HG03095 (cell line): Measurements from ENCODE around the gene ABCA13.
"Not testable (repeated sequence)": the region's sequence is repeated elsewhere in the genome, so short reads cannot be mapped to it uniquely, and the experiment has no call there.

Experiments
- ATAC-seq: cut with Tn5 transposase; IDR thresholded peaks from one replicate; pipeline ENCODE4 v1.9.1; 2021; ENCODE audit warnings: moderate library complexity; ENCODE audit not compliant: unreplicated experiment

ABCA13 gene, protein sequence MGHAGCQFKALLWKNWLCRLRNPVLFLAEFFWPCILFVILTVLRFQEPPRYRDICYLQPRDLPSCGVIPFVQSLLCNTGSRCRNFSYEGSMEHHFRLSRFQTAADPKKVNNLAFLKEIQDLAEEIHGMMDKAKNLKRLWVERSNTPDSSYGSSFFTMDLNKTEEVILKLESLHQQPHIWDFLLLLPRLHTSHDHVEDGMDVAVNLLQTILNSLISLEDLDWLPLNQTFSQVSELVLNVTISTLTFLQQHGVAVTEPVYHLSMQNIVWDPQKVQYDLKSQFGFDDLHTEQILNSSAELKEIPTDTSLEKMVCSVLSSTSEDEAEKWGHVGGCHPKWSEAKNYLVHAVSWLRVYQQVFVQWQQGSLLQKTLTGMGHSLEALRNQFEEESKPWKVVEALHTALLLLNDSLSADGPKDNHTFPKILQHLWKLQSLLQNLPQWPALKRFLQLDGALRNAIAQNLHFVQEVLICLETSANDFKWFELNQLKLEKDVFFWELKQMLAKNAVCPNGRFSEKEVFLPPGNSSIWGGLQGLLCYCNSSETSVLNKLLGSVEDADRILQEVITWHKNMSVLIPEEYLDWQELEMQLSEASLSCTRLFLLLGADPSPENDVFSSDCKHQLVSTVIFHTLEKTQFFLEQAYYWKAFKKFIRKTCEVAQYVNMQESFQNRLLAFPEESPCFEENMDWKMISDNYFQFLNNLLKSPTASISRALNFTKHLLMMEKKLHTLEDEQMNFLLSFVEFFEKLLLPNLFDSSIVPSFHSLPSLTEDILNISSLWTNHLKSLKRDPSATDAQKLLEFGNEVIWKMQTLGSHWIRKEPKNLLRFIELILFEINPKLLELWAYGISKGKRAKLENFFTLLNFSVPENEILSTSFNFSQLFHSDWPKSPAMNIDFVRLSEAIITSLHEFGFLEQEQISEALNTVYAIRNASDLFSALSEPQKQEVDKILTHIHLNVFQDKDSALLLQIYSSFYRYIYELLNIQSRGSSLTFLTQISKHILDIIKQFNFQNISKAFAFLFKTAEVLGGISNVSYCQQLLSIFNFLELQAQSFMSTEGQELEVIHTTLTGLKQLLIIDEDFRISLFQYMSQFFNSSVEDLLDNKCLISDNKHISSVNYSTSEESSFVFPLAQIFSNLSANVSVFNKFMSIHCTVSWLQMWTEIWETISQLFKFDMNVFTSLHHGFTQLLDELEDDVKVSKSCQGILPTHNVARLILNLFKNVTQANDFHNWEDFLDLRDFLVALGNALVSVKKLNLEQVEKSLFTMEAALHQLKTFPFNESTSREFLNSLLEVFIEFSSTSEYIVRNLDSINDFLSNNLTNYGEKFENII (N-terminal part only)

DNA sequence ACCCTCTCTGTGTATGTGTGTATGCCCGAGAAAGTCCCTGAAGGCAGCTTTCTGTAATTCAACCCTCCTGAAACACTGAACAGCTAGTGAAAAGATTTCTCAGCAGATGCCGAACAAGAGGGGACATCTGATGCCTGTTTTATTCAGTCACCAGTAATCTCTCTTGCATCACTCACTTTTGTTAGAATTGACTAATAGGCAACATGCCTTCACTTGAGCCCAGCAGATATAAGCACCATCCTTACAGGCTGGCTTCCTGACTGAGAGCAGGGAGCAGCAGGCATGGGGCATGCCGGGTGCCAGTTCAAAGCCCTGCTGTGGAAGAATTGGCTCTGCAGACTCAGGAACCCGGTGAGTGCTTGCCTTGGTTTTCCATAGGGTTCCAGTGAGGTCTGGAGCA is at the start of gene ABCA13:
Gene ABCA13 (plus strand): TSS at position 257 of the 400 bp plus-strand sequence. CDS start 26 bp downstream, at position 283.
- no peak for ATAC-seq

GRCh38 chr7:48126037-48126436 is 45.2 kb upstream of the ABCA13 start:
- no peak for ATAC-seq

DNA sequence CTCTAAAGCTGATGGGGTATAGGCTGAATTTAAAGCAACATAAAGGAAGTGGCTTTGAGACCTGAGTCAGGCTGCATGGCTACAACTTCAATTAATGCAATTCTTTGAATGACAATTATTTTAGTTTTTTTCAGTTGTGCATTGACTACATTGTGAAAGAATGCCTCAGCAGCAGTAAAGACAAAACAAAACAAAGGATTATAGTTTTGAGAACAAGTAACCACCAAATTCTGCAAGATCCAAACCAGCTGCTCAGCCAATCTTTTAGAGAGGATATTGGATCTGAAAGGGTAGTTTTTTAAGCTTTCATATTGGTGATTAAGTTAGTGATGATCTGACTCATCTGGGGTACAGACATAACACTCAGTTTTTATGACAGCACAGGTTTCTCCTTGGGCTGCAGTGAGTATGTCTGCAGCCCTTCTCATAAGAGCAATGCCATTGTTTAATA is 40.6 kb upstream of the ABCA13 start:
- peak; percentile 85 for ATAC-seq

GRCh38 chr7:48132792-48133191 is 38.5 kb upstream of the ABCA13 start:
- ATAC-seq, result no peak

DNA sequence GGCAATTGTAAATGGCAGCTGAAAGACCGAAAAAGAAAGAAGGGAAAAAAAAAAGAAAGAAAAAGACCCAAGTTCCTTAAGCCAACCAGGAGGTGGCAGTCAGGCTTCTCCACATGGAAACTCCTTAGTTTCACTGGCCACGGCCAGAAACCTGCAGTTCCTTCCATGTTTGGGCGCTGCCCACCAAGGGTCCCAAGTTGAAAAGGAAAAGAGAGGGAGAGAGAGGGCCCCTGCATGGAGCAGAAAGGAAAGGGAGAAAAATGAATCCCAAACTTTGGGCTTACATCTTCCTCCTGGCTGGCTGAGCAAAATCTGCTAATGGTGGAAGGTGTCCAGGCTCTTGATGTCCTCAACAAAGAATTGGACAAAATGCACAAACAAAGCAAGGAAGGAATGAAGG is 31.8 kb upstream of the ABCA13 start:
- no peak for ATAC-seq

DNA sequence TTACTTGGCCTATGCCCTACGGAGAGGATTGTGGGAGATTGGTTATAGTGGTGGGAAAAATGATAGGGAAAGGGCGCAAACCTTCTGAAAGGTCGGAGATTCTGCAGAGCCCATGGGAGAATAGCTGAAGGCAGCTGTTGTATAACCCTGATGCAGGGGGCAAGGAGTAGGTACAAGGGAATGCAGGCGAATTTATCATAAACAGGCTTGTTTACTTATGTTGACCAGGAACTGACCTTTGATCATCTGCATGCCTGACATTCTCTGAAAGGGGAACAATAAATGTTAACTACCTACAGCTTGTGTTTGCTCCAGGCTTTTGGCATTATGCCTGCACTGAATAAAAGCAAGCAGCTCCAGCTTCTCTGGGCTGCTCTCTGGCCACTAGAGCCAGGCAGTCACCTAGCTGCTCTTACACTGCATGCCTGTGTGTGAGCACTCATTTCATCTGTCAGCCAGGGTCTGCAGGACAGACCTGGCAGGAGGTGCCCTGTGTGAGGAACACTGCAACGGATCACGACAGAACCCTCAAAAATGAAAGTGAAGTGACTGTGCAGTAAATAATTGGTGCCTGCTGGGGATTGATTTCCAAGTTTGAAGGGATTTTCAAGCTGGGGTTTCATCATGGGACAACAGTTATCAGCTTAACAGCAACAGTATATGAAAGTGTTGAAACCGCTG is 31.1 kb upstream of the ABCA13 start:
- no peak for ATAC-seq

GRCh38 chr7:48141521-48141920 is 29.7 kb upstream of the ABCA13 start:
- ATAC-seq, result no peak

DNA sequence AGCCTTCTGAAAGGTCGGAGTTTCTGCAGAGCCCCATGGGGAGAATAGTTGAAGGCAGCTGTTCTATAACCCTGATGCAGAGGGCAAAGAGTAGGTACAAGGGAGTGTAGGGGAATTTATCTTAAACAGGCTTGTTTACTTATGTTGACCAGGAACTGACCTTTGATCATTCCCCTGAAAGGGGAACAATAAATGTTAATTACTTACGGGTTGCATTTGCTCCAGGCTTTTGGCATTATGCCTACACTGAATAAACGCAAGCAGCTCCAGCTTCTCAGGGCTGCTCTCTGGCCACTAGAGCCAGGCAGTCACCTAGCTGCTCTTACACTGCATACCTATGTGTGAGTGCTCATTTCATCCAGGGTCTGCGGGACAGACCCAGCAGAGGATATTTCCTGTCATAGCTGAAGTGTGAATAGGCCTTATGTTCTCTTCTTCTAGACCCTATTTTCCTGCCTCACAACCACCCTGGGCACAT is 26.9 kb upstream of the ABCA13 start:
- ATAC-seq, result no peak

GRCh38 chr7:48147078-48147591 is 24.1 kb upstream of the ABCA13 start:
- no peak for ATAC-seq

DNA sequence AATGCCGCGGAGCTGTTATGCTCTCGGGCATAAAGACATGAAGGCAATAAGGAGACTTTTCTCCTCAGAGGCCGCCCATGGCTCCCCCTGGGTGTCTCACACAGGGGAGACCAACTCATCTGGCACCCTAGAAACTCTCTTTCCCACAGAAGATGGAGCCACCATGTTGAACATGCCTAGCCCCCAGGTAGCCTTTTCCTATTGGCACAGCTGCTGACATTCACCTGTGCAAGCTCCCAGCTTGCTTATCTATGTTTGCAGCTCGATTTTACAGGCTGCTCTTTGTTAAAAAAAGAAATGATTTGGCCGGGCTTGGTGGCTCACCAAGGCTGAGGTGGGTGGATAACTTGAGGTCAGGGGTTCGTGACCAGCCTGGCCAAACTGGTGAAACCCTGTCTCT is 23.6 kb upstream of the ABCA13 start:
- not testable (repeated sequence) for ATAC-seq

DNA sequence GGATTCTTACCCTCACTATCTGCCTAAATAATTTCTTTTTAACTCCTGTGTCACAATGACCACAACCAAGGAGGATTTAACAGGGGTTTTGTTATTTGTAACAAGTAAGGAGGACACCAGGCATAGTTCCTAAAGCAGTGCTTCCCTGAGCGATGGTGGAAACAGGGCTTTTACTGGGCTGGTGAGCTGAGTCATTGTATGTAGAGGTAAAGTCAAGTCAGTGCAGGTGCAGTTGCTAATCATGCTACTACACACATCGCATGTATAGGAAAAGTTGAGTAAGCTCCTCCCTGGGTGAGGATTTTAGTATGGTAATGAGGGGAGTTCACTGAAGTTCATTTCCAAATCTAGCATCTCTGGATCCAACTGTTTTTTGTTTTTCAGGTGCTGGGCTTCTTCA is 22.9 kb upstream of the ABCA13 start:
- ATAC-seq, result no peak

DNA sequence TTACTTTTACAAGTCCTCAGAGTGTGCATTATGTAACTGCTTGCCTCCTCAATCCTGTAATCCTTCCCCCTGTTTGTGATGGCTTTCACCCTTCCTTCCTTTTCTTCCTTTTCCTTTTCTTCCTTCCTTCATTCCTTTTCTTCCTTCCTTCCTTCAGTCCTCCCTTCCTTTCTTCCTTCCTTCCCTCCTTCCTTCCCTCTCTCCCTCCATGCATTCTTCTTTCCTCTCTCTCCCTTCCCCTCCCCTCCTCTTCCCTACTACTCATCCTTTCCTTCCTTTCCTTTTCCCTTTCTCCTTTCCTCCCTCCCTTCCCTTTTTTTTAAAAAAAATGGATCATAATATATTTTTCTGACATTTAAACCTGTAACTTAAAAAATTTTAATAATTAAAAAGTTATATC is 22.2 kb upstream of the ABCA13 start:
- ATAC-seq, result no peak

DNA sequence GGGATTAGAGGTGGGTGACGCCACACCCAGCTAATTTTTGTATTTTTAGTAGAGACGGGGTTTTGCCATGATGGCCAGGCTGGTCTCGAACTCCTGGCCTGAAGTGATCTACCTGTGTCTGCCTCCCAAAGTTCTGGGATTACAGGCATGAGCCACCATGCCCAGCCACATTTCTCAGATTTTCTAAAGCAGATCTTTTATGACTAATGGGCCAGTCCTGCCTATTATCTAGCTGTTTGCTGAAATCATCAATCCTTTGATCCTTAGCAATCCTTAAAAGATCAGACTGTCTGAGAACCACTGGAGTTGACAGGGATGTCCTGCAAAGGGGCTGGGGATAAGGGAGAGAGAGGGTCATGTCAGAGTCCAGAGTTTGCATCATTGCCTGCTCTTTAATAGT is 21.2 kb upstream of the ABCA13 start:
- no peak for ATAC-seq

DNA sequence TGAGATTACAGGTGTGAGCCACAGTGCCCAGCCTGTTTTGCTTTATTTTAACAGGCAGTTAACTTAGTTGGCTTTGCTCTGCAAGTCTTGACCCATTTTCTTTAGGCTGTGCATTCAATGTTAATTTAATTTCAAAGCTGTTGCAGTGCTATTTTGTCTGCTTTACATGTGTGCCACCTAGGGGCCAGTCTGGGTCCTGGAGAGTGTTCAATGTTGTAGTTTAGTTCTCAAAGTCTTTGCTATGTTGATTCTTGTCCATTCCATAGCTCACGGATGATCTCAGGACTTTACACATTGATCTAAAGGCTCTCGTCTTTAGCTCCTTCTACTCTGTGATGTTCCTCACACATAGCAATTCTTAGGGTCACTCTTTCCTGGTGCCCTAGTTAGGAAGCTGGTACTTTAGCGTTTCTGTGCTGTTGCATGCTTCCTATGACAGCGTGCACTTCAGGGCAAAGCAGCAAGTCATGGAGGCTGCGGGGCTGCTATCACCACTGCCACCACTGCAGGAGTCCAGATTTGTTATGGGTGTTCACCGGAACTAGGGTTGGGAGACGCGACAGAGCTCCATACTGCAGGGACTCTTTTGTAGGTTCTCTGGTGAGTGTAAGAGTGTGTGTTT is 16.4 kb upstream of the ABCA13 start:
- ATAC-seq, result peak; percentile 75

GRCh38 chr7:48158404-48158803 is 12.9 kb upstream of the ABCA13 start:
- no peak for ATAC-seq

GRCh38 chr7:48161407-48162125 is 9.7 kb upstream of the ABCA13 start:
- ATAC-seq, result no peak

DNA sequence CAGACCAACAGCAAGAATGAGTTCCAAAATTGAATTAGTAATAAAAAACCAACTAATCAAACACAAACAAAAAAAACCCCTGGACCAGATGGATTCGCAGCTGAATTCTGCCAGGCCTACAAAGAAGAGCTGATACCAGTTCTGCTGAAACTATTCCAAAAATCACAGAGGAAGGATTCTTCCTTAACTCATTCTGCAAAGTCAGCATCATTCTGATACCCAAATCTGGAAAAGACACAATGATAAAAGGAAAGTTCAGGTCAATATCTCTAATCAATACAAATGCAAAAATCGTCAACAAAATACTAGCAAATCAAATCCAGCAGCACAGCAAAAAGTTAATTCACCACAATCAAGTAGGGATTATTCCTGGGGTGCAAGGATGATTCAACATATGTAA is 6.1 kb upstream of the ABCA13 start:
- ATAC-seq, result no peak

GRCh38 chr7:48168159-48168558 is 3.1 kb upstream of the ABCA13 start:
- ATAC-seq, result no peak

- ATAC-seq, result no peak
These were observed 752 bp upstream of the ABCA13 start for GRCh38 chr7:48170506-48170905.
